K562 treated with DMSO at 1 percent for 12 hours (cell line): Measurements from ENCODE around the gene SP1. TPM values are rescaled to one million over a fixed set of nuclear protein-coding genes. Genes with fewer than 3 reads are reported as not detected.

ENCODE experiments used
- total RNA-seq: library from RNA; unstranded; fragments of 300-600 nt; gene quantifications from 2 replicates; pipeline ENCODE4 v1.2.3, GENCODE V29; 2022; ENCODE audit not compliant: insufficient read depth

Gene SP1
- total RNA-seq: 5.8 and 33.8 TPM in 2 replicates

GRCh38 chr12:53380104-53380793, at the start of gene SP1:
TSS of gene SP1 (plus strand) at chr12:53380176. CDS start at chr12:53380292, 116 bp downstream.

GRCh38 chr12:53336181-53336681, 43.7 kb upstream of the SP1 start, which contains the start of gene SP7:
TSS of gene SP7 (minus strand) at chr12:53336354. CDS start at chr12:53335646, 708 bp downstream.

GRCh38 chr12:53423597-53423996, 43.6 kb downstream of the SP1 start, which contains the start of gene AMHR2:
TSS of gene AMHR2 (plus strand) at chr12:53423855. CDS start at chr12:53423935, 80 bp downstream.

GRCh38 chr12:53441040-53441833, 61.3 kb downstream of the SP1 start, which contains the start of gene PRR13:
TSS of gene PRR13 (plus strand) at chr12:53441734. CDS start at chr12:53442715, 981 bp downstream.

GRCh38 chr12:53451661-53452158, 71.7 kb downstream of the SP1 start, which contains the start of gene PCBP2:
TSS of gene PCBP2 (plus strand) at chr12:53452102. CDS start at chr12:53454801, 2,699 bp downstream.

Other genes with a start within 250 kb of the SP1 start
- gene ZNF740, start 199.5 kb upstream of the SP1 start, total RNA-seq: 8.8 and 16.7 TPM in 2 replicates
- gene CSAD, start 199.3 kb upstream of the SP1 start, total RNA-seq: 9.3 and 23.4 TPM in 2 replicates
- gene ITGB7, start 172.9 kb upstream of the SP1 start, total RNA-seq: 2.2 and 3.5 TPM in 2 replicates
- gene RARG, start 148.0 kb upstream of the SP1 start, total RNA-seq: 4.3 and 7.8 TPM in 2 replicates
- 17.5 and 36.3 TPM in 2 replicates for gene ESPL1, start 111.9 kb upstream of the SP1 start, total RNA-seq
- gene PFDN5, start 84.6 kb upstream of the SP1 start, total RNA-seq: 588 and 822 TPM in 2 replicates
- 7.5 and 15.2 TPM in 2 replicates for gene MYG1, start 80.5 kb upstream of the SP1 start, total RNA-seq
- gene AAAS, start 58.6 kb upstream of the SP1 start, total RNA-seq: 54.6 and 62.3 TPM in 2 replicates
- gene SP7, start 43.8 kb upstream of the SP1 start, total RNA-seq: not detected in 2 replicates
- 63.1 and 64.0 TPM in 2 replicates for gene AMHR2, start 43.7 kb downstream of the SP1 start, total RNA-seq
- gene PRR13, start 61.6 kb downstream of the SP1 start, total RNA-seq: 204 and 264 TPM in 2 replicates
- 728 and 1,071 TPM in 2 replicates for gene PCBP2, start 71.9 kb downstream of the SP1 start, total RNA-seq
- gene MAP3K12, start 119.3 kb downstream of the SP1 start, total RNA-seq: 2.2 and 5.2 TPM in 2 replicates
- 60.8 and 65.7 TPM in 2 replicates for gene TARBP2, start 121.1 kb downstream of the SP1 start, total RNA-seq
- not detected in 2 replicates for gene NPFF, start 127.3 kb downstream of the SP1 start, total RNA-seq
- gene ATF7, start 246.2 kb downstream of the SP1 start, total RNA-seq: 3.7 and 15.8 TPM in 2 replicates